WI38 (cell line): ENCODE results near the gene METTL14.

ENCODE experiments used
- H3K4me3 ChIP-seq: 2 replicates; pipeline ENCODE4 v1.5.1; 2011; ENCODE audit warnings: low read depth, mild to moderate bottlenecking, control low read depth, low read length
- TF ChIP-seq, protein P1 (sequence below): IDR thresholded peaks from 2 replicates; pipeline ENCODE4 v1.5.1; 2012; ENCODE audit warnings: low read depth, mild to moderate bottlenecking, control low read depth, low read length

The METTL14 gene

DNA sequence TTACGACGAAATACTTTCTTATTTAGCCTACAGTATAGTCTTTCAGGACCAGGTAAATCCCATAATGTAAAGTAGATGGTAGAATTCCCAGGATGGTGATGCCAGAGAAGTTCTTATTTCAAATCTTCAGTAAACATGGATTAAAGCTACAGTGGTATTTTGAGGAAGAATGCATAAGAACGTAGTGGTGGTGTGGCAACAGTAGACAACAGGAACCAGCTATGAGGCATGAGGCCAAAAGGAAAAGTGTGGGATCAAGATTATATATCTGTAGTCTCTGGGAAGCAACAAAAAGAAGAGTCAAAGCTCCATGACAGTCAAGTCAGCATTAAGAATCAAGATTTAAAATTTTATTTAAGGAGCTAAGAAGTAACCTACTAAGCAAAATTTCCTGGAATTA lies 60.2 kb downstream of the METTL14 start:
- TF ChIP-seq, protein P1, sequence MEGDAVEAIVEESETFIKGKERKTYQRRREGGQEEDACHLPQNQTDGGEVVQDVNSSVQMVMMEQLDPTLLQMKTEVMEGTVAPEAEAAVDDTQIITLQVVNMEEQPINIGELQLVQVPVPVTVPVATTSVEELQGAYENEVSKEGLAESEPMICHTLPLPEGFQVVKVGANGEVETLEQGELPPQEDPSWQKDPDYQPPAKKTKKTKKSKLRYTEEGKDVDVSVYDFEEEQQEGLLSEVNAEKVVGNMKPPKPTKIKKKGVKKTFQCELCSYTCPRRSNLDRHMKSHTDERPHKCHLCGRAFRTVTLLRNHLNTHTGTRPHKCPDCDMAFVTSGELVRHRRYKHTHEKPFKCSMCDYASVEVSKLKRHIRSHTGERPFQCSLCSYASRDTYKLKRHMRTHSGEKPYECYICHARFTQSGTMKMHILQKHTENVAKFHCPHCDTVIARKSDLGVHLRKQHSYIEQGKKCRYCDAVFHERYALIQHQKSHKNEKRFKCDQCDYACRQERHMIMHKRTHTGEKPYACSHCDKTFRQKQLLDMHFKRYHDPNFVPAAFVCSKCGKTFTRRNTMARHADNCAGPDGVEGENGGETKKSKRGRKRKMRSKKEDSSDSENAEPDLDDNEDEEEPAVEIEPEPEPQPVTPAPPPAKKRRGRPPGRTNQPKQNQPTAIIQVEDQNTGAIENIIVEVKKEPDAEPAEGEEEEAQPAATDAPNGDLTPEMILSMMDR, result no peak
- H3K4me3 ChIP-seq, result no peak overlapping the region

DNA sequence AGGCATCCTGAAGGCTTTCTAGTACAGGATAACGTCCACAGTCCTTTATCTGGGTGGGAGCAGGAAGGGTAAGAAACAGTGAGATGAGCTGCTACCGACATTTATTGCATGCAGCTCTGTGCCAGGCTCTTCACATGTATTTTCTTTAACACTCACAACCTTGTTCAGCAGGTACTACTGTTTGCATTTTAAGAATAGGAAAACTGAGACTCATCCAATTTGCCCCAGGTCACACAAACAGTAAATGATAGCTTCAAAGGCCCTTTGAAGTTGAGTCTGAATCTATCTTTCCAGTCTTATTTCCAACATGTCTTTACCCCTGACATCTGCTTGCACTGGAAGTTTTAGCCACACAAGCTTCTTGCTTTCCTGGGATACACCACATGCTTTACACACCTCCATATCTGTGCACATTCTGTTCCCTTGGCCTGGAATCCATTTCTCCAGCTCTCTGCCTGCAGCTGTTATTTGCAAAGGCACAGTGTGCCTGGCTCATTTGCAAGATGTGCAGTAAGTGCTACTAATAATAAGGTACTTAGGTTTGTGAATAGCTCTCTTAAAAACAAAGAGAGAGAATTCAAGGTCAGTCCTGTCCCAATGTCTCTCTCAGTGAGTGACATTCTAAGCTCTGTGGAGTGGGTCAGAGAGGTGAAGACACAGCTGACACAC lies 61.2 kb downstream of the METTL14 start:
- TF ChIP-seq, protein P1, result no peak
- H3K4me3 ChIP-seq, result no peak overlapping the region

DNA sequence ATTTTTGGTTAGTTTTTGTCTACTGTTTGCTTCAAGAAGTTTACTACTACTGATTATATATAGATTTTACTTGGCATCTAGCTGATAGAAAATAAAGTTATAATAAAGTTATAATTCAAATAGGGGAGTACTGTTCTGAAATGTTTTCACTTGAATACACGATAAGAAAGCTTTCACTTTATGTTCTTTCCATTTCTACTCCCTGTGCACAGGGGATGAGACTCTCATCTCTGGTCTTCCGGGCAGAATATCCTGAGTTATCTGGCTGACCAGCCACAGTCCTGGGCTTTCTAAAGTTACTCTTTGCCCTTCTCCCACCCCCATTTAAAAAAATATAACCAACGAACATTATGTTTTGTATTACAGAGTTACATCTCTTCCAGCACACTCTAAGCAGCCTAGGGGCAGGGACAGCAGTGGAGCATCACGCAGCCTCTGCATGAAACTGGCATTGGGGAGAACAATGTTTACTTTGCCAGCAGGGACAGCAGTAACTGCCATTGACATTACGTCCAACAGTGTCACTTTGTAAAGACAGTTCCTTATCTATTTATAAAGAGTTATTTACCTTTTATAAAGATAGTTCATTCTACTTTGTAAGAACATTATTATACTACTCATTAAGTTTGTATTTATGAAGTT lies 64.3 kb downstream of the METTL14 start:
- H3K4me3 ChIP-seq, result no peak overlapping the region
- TF ChIP-seq, protein P1, result no peak

DNA sequence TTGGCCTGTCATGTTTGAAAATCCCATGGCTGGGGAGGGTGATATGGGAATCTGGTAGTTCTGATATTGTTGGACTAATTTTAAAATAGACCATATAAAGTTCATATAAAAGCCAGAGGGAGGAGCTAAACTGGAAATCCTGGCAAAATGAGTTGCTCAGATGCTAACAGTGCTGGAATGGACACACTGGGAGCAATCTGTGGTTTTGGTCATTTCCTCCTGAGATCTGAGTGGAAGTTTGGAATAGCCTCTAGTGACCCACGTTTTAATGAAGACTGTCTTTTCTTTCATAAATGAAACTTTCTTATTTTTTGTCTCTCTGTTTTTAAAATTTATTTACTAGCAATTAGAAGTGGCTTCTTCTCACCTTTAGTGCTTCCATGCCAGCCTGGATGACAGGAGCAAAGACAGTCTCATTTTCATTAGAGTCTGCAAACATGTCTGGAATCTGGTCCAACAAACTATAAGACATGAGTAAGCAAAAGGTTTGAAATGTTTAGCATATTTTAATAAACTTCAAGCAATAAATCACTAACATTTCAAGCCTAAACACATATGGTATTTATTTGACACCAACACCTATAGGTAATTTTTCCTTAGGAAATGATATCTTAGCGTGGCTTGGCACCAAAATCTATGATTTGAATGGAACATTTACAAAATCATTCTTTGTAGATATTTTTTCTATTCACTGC lies 66.6 kb downstream of the METTL14 start:
- TF ChIP-seq, protein P1, result no peak

DNA sequence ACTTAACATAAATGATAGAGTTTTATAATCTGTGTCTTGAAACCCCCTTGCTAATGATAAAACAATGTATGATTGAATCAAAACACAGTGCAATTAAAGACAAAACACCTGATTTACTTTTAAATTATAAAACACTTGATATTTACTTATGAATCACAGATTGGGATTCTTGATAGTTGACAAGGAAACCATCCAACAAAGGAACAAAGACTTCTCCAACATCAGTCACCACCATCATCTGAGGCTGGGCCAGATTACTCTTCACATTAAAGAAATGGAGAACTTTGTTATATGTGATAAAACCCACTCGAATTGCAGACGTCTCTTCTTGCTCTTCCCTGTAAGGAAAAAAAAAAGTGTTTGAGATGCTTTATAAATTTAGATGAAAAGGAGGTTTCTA lies 67.4 kb downstream of the METTL14 start:
- TF ChIP-seq, protein P1, result no peak

More for the DNA sequence above, 66.6 kb downstream of the METTL14 start:
- H3K4me3 ChIP-seq, result no peak overlapping the region

DNA sequence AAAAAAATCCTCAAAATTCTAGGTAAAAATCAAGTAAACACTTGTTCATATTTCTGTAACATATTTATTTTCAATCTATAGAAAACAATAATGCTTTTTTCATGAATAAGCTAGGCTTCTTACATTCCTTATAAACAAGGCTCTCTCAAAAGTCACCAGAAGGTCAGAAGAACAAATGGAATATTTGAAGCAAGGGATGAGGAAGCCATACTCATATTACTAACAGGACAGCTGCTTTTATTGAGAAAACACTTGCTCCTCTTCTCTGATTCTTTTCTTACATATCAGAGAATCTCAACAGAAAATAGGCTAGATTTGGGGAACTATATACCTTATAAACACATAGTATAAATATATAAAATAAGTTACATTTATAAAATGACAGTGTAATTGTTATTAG lies 67.9 kb downstream of the METTL14 start:
- TF ChIP-seq, protein P1, result no peak
- no peak overlapping the region for H3K4me3 ChIP-seq

More for the DNA sequence above, 67.4 kb downstream of the METTL14 start:
- no peak overlapping the region for H3K4me3 ChIP-seq

DNA sequence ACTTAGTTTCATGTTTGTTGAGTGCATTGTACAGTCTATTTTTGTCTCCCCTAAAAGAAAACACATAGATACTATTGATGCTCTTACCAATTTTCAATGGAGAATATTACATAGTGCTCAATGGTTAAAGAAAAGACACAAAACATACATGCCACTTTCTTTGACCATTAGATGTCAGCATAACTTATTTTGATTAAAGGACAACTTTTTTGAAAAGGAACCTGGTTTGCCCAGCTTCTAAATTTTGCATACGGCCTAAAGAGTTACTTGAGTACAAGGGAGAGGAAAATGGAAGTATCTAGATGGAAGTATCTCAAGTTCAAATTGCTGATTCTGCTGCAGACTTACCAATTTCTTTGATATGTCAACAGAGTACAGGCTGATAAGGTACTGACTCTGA lies 68.5 kb downstream of the METTL14 start:
- no peak overlapping the region for H3K4me3 ChIP-seq

More for the DNA sequence above, 68.5 kb downstream of the METTL14 start:
- TF ChIP-seq, protein P1, result no peak
